Measurements from ENCODE around the gene SFXN3.

The SFXN3 gene

DNA sequence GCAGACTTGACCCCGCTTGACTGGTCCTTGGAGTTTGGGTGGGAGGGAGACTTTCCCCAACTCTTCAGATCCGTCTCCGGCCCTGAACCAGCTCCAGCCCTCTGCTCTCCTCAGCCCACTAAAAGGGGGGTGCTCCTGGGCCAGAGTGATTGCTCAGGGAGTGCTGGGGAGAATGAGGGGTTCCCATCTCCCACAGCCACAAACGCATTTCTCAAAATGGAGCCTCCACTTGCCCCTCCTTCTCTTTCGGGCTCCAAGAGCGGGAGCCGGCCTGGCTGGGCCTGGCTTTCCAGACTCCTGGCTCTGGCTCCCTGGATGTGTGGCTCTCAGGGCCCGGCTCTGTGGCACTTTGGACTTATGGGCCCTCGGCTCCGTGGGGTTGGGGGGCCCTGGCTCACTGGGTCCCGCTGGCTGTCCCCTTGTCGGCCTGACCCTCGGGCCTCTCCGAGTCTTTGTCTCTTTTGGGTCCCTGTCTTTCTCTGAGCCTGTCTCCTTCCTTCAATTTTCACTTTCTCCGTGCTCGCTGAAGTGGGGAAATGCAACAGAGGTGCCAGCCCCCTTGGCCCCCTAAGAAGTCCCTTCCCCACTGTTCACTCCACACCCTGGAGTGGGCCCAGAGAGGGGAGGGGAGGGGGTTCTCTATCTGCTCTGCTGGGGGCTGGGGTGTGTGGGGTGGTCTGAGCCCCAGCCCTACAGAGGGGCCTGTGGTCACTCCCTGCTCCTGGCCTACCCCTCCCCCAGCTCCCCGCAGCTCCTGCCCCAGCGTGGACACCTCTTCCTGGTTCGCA, 30.7 kb upstream of the SFXN3 start:
- no peak for DNase-seq (ENCODE audit: low spot score)

DNA sequence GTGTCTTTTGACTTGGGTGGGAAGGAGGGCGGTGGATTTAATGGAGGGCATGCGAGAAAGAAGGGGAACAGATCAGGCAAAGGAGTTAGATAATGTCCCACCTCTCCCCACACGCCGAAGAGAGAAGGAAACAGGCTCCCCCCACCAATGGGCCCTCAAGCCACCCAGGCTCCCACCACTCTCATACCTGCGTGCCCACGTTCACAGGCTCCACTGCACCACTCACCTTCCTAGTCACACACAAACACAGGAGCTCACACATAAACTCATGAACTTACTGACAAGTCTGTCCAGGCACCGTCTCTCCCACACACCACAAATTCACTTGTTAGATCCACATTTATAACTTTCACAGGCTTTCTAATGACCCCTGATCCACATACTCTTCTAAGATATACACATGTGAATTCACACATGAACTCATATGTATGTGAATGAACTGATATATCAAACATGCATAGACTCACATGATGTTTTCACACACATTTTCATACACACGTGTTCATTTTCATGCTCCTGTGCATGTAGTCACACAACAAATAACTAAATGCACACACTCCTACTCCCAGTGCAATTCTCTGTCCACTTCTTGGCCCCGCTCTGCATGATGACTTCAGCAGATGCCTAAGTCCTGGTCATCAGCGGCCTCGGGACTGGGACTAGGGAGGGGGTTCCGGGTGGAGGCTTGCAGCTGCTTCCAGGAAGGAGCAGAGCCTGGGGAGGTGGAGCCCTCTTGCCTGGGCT, 29.9 kb upstream of the SFXN3 start:
- no peak for DNase-seq (ENCODE audit: low spot score)

DNA sequence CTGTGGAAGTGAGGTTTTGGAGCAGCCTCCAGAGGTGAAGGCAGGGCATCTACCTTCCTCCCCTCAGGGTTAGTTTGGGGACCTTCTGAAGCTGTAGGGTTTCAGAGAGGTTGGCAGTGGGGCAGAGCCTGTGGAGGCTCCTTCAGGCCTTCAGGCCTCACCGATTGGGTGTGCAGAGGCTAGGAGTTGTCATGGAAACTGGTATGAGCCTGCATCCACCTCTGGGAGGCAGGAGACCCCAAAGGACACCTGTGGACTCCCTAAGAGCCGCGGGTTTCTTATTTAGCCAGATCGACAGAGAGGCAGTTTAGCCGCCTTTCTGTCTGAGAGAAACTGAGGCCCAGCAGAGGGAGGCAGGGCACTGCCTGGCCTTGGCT, 29.4 kb upstream of the SFXN3 start:
- no peak for DNase-seq (ENCODE audit: low spot score)

DNA sequence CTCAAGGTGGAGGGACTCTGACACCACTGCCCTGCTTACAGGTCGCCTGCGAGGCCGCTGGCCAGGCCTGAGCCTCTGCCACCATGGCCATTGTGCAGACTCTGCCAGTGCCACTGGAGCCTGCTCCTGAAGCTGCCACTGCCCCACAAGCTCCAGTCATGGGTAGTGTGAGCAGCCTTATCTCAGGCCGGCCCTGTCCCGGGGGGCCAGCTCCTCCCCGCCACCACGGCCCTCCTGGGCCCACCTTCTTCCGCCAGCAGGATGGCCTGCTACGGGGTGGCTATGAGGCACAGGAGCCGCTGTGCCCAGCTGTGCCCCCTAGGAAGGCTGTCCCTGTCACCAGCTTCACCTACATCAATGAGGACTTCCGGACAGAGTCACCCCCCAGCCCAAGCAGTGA, 28.6 kb upstream of the SFXN3 start:
- no peak for DNase-seq (ENCODE audit: low spot score)

DNA sequence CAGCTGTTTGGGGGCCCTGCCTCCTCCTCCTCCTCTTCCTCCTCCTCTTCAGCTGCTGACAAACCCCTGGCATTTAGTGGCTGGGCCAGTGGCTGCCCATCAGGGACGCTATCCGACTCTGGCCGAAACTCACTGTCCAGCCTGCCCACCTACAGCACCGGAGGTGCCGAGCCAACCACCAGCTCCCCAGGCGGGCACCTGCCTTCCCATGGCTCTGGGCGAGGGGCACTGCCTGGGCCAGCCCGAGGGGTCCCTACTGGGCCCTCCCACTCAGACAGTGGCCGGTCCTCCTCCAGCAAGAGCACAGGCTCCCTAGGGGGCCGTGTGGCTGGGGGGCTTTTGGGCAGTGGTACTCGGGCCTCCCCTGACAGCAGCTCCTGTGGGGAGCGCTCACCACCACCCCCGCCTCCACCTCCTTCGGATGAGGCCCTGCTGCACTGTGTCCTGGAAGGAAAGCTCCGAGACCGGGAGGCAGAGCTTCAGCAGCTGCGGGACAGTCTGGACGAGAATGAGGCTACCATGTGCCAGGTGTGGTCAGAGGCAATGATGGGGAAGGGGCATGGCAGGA, 27.3 kb upstream of the SFXN3 start:
- no peak for DNase-seq (ENCODE audit: low spot score)

DNA sequence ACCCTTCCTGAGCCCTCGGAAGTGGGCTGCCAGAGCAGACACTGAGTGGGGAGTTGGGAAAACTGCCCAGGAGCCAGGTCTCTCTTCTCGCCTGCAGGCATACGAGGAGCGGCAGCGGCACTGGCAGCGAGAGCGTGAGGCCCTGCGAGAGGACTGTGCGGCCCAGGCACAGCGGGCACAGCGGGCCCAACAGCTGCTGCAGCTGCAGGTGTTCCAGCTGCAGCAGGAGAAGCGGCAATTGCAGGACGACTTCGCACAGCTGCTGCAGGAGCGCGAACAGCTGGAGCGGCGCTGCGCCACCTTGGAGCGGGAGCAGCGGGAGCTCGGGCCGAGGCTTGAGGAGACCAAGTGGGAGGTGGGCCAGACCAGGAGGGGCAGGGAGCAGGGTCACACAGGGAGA, 25.7 kb upstream of the SFXN3 start:
- no peak for DNase-seq (ENCODE audit: low spot score)

DNA sequence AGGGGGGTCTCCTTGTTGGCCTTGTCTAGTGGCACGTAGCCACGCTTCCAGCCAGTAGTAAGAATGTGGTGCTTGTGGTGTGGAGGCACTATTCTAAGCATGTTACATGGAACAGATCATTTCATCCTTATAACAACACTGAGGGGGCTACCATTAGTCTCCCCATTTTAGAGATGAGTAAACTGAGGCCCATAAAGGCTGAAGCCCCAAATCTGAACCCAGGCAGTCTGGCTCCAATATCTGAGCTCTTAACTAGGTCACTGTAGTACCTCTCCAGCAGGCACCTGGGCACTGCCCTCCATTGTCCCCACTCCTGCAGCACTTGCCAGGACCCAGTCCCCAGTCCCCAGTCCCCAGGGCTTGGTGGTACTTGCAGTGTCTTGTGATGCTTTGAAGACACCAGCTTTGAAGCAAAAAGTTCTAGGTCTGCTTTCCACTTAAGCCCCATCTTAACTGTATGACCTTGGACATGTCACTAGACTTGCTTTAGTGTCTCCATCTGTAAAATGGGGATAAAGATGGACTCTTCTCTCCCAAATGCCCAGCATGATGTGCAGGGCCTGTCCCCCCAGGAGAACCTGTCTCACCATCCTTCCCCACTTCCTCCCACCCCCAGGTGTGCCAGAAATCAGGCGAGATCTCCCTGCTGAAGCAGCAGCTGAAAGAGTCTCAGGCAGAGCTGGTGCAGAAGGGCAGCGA, 25.0 kb upstream of the SFXN3 start:
- no peak for DNase-seq (ENCODE audit: low spot score)

DNA sequence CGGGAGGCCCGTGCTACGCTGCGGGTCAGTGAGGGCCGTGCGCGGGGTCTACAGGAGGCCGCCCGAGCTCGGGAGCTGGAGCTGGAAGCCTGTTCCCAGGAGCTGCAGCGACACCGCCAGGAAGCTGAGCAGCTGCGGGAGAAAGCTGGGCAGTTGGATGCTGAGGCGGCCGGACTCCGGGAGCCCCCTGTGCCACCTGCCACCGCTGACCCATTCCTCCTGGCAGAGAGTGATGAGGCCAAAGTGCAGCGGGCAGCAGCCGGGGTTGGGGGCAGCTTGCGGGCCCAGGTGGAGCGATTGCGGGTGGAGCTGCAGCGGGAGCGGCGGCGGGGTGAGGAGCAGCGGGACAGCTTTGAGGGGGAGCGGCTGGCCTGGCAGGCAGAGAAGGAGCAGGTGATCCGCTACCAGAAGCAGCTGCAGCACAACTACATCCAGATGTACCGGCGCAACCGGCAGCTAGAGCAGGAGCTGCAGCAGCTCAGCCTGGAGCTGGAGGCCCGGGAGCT, 24.4 kb upstream of the SFXN3 start:
- no peak for DNase-seq (ENCODE audit: low spot score)

DNA sequence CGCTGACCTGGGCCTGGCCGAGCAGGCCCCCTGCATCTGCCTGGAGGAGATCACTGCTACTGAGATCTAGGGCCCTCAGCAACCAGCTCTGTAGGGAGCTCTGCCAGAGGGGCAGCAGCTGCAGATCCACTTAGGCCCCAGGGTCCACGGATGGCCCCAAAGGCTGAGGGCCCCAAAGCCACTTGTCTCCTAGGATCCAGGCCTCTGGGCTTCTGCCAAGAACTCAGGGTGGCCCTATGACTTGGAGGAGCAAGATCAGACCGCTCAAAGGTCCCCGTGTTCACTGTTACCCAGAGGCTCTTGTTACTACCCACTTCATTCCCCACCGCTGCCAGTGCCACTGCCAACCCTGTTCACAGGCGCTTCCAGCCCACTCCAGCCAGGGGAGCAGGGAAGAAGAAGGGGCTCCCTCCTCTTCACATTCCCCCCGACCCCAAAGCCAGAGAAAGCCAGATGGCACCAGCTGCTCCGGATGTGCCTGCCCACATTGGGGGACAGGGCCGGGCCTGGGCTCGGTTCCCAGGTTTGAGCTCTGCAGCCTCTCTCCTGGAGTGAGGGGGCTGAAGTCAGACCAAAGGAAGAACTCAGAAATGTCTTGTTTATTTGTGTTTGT, 23.8 kb upstream of the SFXN3 start:
- DNase-seq (ENCODE audit: low spot score): no peak

DNA sequence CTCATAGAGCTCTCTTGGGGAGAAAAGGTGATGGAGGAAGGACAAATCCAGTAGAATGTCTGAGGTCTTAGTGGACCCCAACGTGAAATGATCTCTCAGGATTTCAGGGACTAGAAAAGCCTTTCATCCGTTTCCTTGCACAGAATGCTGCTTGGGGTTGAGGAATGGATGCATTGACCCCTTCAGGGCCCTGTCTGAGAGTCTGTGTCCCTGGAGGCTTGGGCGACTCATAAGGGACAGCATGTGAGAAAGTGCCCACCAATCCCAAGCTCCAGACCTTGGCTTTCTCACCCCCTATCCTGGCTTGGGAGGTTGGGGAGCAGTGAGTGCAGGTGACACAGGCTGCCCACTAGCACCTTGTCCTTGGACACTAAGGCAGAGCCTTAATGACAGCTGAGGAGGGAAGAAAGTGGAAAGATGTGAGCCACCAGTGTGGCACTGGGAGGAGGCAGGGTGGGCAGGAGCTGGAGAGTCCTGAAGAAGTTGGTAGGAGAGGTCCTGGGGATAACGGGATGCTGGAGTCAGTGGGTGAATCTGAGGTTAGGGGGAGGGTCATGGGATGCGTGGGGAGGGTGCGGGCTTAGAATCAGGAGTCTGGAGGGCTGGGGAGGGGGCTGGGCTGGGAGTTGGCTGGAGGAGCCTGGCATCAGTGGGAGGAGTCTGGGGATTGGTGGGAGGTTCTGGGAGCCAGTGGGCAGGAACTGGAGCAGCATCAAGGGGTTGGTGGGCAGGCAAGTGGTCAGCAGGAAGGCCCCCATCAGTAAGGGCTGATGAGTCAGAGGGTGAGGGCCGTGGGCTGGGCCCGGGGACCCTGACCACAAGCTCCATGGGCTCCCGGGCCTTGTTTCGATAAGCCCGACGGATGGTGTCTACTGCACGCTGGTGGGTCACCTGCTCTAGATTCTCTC, 22.9 kb upstream of the SFXN3 start:
- no peak for DNase-seq (ENCODE audit: low spot score)

DNA sequence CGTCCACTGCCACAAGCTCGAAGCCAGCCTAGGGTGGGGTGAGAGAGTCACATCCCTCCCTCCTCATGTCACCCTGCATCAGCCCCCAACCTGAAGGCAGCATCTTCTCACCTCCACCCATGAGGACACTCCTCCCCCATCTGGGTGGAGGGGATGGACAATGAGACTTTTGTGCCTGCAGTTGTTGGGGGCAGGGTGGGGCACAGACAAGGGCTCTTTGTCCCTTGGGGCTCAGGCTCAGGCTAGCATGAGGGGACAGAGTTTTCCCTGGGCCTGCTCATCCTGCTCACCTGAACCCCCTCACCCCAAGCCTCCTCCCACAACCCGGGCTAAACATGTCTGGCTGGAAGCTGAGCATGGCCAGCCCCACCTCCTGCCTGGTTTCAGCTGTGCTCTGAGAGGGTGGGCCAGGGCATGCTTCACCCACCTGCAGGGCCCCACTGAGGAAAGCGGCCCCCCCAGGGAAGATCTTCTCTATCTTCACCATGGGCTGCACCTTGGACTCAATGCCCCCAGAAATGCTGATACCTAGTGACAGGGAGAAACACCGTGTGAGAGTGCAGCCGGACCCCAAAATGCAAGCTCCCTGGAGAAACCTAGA, 22.1 kb upstream of the SFXN3 start:
- no peak for DNase-seq (ENCODE audit: low spot score)

DNA sequence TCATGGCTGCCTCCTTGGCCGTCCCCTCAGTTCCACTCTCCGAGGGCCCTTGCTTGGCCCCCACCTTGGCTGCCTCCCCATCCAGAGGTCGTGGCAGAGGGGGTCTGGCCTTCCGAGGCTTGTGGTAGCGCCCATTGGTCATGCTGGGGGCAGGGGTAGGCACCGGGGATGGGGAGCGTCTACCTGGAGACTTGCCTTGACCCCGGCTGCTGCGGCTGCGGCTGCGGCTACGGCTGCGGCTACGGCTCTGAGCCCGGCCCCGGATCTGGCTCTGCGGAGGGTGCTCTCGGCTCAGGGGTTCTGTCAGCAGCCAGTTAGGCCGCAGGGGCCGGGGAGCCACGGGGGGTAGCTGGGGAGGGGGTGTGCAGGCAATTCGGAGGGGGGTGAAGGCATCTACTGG, 20.7 kb upstream of the SFXN3 start:
- DNase-seq (ENCODE audit: low spot score): no peak

DNA sequence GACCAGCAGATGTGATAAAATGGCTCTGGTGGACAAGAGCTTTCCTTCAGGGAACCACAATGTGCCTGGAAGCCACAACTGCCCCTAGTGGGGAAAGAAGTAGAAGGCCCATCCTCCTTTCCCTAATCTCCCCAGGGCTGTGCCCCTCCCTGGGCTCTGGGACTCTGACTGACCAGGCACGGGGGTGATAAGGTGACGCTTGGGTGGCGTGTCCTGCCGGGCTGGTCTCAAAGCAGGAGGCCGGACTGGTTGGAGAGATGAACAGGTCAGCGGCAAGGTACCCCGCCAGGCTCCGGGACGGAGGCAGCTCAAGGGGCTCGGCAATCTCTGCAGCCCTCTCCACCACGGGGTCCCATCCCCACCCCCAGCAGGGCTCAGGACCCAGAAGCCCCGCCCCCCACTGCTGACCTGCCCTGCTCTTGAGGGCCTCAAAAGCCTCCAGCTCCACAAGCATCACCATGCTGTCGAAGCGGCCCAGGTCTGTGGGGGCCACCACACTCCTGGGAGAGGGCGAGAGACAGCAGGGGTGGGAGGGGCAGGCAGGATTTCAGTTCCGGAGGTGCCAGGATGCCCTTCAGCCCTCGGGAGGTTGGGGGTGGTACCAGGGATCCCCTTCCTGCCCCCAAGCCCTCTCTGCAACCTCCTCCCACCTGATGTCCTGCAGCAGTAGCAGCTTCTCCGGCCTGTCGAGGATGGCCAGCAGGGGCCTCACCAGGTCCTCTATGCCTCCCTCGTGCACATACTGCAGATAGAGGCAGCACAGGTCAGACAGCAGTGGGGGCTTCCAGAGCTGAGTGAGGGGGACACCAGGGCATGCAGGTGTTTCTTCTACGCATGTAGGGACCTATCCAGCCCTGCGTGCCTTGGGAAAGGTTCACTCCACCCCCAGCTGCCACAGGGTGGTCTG, 19.3 kb upstream of the SFXN3 start:
- DNase-seq (ENCODE audit: low spot score): peak; percentile 79

DNA sequence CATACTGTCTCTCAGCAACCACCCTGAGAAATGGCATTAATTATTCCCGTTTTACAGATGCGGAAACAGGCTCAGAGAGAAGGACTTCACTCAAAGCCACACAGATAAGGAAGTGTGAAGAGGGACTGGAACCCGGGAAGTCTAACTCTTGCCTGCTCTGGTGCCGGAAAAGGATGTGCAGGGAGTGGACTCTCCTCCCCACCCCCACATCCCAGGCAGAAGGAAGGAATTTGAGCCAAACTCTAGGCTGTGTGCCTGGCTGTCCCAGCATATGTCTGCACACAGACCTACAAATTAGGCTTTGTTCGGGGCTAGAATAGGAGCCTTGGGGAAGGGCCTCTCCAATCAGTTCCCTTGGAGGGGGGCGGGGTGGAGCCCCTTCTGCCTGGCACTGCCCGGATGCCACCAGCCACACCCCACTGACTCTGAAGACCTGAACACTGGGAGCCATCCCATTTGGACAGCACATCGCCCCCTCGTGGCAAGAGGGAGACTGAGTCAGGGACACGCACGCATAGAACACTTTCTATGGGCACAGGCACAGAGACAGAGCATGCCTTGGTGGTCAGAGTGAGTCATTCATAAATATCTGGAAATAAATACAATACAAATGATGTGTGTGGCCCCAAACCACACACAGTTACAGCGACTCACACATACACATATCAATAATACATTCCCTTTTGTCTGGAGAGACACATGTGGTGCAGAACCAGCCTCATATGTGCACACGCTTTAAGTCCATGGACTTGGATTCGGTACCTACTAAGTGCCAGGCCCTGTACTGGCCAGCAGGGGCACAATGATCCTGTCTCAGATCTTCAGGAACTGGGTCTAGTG, 18.3 kb upstream of the SFXN3 start:
- peak; percentile 76 for DNase-seq (ENCODE audit: low spot score)

DNA sequence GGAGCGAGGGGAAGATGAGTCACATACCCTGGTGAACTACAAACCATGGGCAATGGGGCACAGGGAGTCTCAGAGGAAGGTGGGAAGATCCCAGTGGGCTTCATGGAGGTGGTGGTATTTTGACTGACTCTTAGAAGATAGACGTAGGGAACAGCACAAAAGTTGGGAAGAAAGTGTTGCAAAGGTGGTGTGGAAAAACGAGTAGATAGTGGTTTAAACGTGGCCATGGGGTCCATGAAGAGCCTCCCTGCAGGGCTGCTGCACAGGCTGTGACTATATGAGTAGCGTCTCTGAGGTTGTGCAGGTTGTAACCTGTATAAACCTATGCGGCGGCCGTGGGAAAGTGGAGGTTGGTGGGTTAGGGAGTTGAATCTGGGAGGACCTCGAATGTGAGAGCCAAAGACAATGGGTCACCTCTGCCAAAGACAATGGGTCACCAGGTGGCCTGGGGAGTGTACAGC, 17.6 kb upstream of the SFXN3 start:
- no peak for DNase-seq (ENCODE audit: low spot score)

DNA sequence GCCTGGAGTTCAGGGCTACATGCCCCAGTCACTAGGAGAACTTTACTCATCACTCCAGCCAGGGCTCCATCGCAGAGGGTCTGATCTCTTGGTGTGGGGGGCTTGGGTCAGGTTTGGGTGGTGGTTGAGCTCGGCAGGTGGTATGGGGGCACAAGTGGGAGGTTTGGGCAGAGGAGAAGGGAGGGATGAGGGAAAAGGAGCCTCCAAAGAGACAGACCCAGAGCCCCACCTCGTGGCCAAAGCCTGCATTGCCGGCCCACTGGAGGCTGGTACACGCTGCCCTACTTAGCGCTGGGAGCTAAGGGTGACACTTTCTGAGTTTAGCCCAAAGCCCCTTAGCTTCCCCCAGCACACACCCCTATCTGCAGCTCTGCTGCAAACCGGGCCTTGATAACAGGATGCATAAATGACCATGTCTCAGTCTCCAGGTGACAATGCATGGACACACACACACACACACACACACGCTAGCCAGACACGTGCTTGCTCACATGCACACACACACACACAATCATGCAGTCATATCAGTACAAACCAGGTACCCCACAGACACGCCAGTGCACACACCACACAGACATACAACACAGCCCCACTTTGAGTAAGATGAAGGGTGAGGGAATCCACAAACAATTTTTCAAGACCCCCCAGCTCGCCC, 16.7 kb upstream of the SFXN3 start:
- DNase-seq (ENCODE audit: low spot score): peak; percentile 83

DNA sequence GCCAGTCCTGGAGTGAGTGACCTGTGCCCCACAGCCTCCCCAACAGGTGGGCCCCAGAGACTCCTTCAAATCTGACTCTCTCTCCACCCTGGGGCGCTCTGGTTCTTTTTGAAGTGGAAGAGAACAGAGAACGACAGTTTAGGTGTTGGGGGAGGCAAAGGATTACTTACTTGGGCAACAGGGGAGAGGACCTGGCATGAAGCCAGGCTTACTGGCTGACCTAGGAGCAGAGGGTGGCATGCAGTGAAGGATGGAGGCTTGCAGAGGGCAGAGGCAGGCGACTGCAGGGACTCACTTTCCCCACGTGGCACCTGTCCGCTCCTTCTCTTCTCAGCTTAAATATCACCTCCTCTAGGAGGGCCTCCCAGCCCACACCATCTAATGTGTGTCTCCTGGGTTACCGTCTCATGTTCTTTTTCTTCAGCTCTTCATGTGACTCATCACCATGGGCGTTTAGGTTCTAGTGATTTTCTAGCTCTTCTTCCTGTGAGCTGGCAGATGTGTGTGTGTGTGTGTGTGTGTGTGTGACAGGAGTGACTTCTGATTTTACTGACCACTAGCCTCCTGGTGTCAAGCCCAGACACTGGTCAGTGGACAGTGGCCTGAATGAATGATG, 16.0 kb upstream of the SFXN3 start:
- DNase-seq (ENCODE audit: low spot score): no peak

DNA sequence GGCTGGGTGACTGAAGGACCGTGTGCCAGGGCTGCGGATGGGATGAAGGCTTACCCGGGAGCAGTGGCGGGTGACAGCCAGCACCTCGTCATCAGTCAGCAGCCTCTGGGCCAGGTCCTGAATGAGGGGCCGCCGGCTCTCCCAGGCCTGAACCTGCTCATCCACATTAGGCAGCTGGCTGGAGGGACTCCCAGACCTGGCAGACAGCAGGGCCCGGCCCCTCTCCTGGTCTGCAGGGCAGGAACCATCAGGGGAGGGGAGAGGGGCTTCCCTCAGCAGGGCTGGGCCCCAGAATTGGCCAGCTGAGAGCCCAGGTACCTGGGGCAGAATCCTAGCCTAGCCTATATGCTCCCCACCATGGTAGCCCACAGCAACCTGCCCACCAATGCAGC, 15.5 kb upstream of the SFXN3 start:
- no peak for DNase-seq (ENCODE audit: low spot score)

Data from HuH-7 (cell line).